Small intestine (tissue), 4 donors: ENCODE measurements around the gene RHD. TPM values are rescaled to one million over a fixed set of nuclear protein-coding genes. Genes with fewer than 3 reads are reported as not detected.

Experiments
- polyA plus RNA-seq, 4 donors: library from polyadenylated mRNA; stranded (reverse) in 3 of 4; unstranded in 1 of 4; fragments of 200-250 nt in 3 of 4; fragments of 120-200 nt in 1 of 4; gene quantifications; one replicate each; pipeline versions ENCODE4 v1.2.1 to v1.2.3, GENCODE V29; 2013
- donor health status: healthy with polysubstance abuse.
- donor health status: Bipolar disorder and iron deficiency.
- donor health status: healthy.

Gene RHD
- polyA plus RNA-seq, 4 donors: 0.93 TPM; not detected in 3

Other genes starting within 250 kb of the RHD start
- gene SYF2, start 40.0 kb upstream of the RHD start, polyA plus RNA-seq: 100 to 1,000 TPM in 2 of 4 donors, 10 to 100 TPM in 2; 68.6 to 136 (median 93.1) TPM
- 100 to 1,000 TPM in 2 of 4 donors, 10 to 100 TPM in 2; 56.7 to 291 (median 108) TPM for gene RSRP1, start 25.1 kb upstream of the RHD start, polyA plus RNA-seq
- gene TMEM50A, start 65.8 kb downstream of the RHD start, polyA plus RNA-seq: 10 to 100 TPM; 45.9 to 77.6 (median 63.7) TPM
- gene RHCE, start 148.3 kb downstream of the RHD start, polyA plus RNA-seq: under 1 TPM in 2 of 4 donors, not detected in 2; 0.06 to 0.46 TPM
- 10 to 100 TPM in 2 of 4 donors, 1 to 10 TPM in 2; 8.1 to 18.6 (median 9.7) TPM for gene MACO1, start 158.4 kb downstream of the RHD start, polyA plus RNA-seq